DMS153 treated with DMSO at 0.1 percent for 48 hours (cell line): ENCODE data around the gene CHST14.

Experiments used
- DNase-seq: peaks from one replicate; lab custom pipeline; 2025; ENCODE audit not compliant: unreplicated experiment; lab: John Stamatoyannopoulos, UW

The CHST14 gene

GRCh38 chr15:40487816-40488682 lies 17.3 kb downstream of the CHST14 start:
- DNase-seq, result no peak

- no peak for DNase-seq
Observed at GRCh38 chr15:40489274-40490175, 18.7 kb downstream of the CHST14 start.

GRCh38 chr15:40493089-40493840 lies 22.5 kb downstream of the CHST14 start:
- DNase-seq, result no peak

GRCh38 chr15:40495516-40495915 lies 24.7 kb downstream of the CHST14 start:
- DNase-seq, result no peak

GRCh38 chr15:40498418-40498817 lies 27.6 kb downstream of the CHST14 start:
- DNase-seq, result no peak

GRCh38 chr15:40498891-40499290 lies 28.1 kb downstream of the CHST14 start:
- DNase-seq, result no peak

- no peak for DNase-seq
Observed at GRCh38 chr15:40499931-40500330, 29.1 kb downstream of the CHST14 start.

- DNase-seq, result no peak
Observed at GRCh38 chr15:40500568-40501330, 30.0 kb downstream of the CHST14 start.

- no peak for DNase-seq
Observed at GRCh38 chr15:40501487-40501886, 30.7 kb downstream of the CHST14 start.

- no peak for DNase-seq
Observed at GRCh38 chr15:40506964-40507571, 36.3 kb downstream of the CHST14 start.

GRCh38 chr15:40508216-40508615 lies 37.4 kb downstream of the CHST14 start:
- no peak for DNase-seq

- DNase-seq, result no peak
Observed at GRCh38 chr15:40510201-40510600, 39.4 kb downstream of the CHST14 start.

- no peak for DNase-seq
Observed at GRCh38 chr15:40511093-40511471, 40.3 kb downstream of the CHST14 start.

- no peak for DNase-seq
Observed at GRCh38 chr15:40511472-40512133, 40.8 kb downstream of the CHST14 start.

- DNase-seq, result no peak
Observed at GRCh38 chr15:40512440-40512839, 41.7 kb downstream of the CHST14 start.

- DNase-seq, result no peak
Observed at GRCh38 chr15:40513609-40514008, 42.8 kb downstream of the CHST14 start.

- no peak for DNase-seq
Observed at GRCh38 chr15:40516322-40516721, 45.5 kb downstream of the CHST14 start.
